M059J (cell line): ENCODE measurements around the gene PIEZO1. TPM values are rescaled to one million over a fixed set of nuclear protein-coding genes. Genes with fewer than 3 reads are reported as not detected.
"Not testable (repeated sequence)": the region's sequence is repeated elsewhere in the genome, so short reads cannot be mapped to it uniquely, and the experiment has no call there.

Experiments used
- DNase-seq: peaks from one replicate; pipeline ENCODE4 v3.0.0-alpha.2; 2012; ENCODE audit warnings: low read depth
- total RNA-seq: library from RNA; depleted of rRNA; stranded (reverse); fragments of >200 nt; shearing (Covaris generic); gene quantifications from 2 replicates; pipeline ENCODE4 v1.2.3, GENCODE V29; 2014

Gene PIEZO1
- total RNA-seq, 1 experiment from 2014 or later = 89.6 TPM

GRCh38 chr16:88688013-88688778, 96.8 kb downstream of the PIEZO1 start:
- DNase-seq = no peak

GRCh38 chr16:88687676-88688012, 97.4 kb downstream of the PIEZO1 start:
- DNase-seq = no peak

GRCh38 chr16:88687254-88687576, 97.8 kb downstream of the PIEZO1 start:
- no peak for DNase-seq

- peak; percentile 44 for DNase-seq
Observed at GRCh38 chr16:88686439-88687253, 98.4 kb downstream of the PIEZO1 start, which contains the start of gene SNAI3. SNAI3 (minus strand) TSS chr16:88686507; CDS start chr16:88686406, 101 bp downstream.

GRCh38 chr16:88686062-88686438, 99.0 kb downstream of the PIEZO1 start:
- no peak for DNase-seq

- DNase-seq = peak; percentile 33
Observed at GRCh38 chr16:88685156-88686061, 99.6 kb downstream of the PIEZO1 start.

- no peak for DNase-seq
Observed at GRCh38 chr16:88684569-88685155, 100.4 kb downstream of the PIEZO1 start.

GRCh38 chr16:88681709-88682451, 103.1 kb downstream of the PIEZO1 start:
- no peak for DNase-seq

GRCh38 chr16:88681084-88681680, 103.8 kb downstream of the PIEZO1 start:
- no peak for DNase-seq

GRCh38 chr16:88680554-88681083, 104.4 kb downstream of the PIEZO1 start:
- no peak for DNase-seq

- DNase-seq = no peak
Observed at GRCh38 chr16:88678224-88678979, 106.6 kb downstream of the PIEZO1 start.

GRCh38 chr16:88677721-88678120, 107.3 kb downstream of the PIEZO1 start:
- no peak for DNase-seq

- DNase-seq = no peak
Observed at GRCh38 chr16:88676502-88677242, 108.3 kb downstream of the PIEZO1 start.

GRCh38 chr16:88673716-88674379, 111.2 kb downstream of the PIEZO1 start:
- DNase-seq = no peak

- DNase-seq = no peak
Observed at GRCh38 chr16:88672776-88673175, 112.2 kb downstream of the PIEZO1 start.

- DNase-seq = no peak
Observed at GRCh38 chr16:88671806-88672205, 113.2 kb downstream of the PIEZO1 start.

- DNase-seq = no peak
Observed at GRCh38 chr16:88669980-88670379, 115.0 kb downstream of the PIEZO1 start.

GRCh38 chr16:88669493-88669892, 115.5 kb downstream of the PIEZO1 start:
- DNase-seq = not testable (repeated sequence)
